ENCODE measurements around the gene GRK5.

GRK5 gene

GRCh38 chr10:119289227-119289920, 82.0 kb downstream of the GRK5 start:
- H3K4me3 ChIP-seq (ENCODE audit: low read length) = no peak overlapping the region
- H3K9ac ChIP-seq (ENCODE audit: low read length) = no peak overlapping the region
- no peak for DNase-seq (ENCODE audit: low read depth)
- H3K36me3 ChIP-seq (ENCODE audit: control insufficient read depth, insufficient read depth, low read length, severe bottlenecking) = no peaks in the 10 kb centered on the region
- H3K27me3 ChIP-seq (replicated peaks; ENCODE audit: control insufficient read depth, insufficient read depth, low read length) = no peaks in the 10 kb centered on the region
- H3K9me3 ChIP-seq (ENCODE audit: control insufficient read depth, low read length) = no peaks in the 10 kb centered on the region
- peaks cover 24% of the 10 kb centered on the region for H3K4me1 ChIP-seq (ENCODE audit: control insufficient read depth, insufficient read depth, low read length)

DNA sequence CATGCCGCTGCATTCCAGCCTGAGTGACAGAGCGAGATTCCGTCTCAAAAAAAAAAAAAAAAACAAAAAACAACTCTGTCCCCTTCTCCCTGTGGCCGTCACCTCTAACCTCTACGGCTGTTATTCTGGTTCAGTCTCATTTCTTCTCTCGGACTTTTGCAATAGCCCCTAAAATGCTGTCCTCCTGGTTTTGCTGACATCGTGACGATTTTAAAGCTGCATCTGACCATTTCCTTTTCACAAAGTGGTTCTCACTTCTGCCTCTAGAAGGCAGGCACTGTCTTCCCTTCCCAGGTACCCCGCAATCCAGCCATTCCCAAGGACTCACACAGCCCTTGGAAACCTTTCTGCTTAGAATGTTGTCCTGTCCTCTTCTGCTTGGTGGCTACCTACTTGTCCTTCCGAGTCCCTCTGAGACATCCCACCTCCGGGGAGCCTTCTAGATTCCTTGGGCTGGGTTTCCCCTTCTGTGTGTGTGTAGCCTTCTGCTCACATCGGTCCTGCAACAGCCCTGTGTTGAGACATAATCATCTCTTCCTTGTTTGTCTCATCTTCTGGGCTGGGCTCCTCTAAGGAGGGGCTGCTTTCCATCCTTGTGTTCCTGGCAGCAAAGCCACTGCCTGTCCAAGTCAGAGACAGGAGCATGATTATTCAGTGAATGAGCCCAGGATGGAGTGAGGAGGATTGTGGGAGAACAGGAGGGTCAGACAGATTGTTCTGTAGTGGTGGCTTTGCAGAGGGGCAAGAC, 83.1 kb downstream of the GRK5 start:
- DNase-seq (ENCODE audit: low read depth) = no peak
- Histone ChIP-seq H3K9me3 (ENCODE audit: control insufficient read depth, low read length) (no peaks in the 10 kb centered on the region), H3K36me3 (ENCODE audit: control insufficient read depth, insufficient read depth, low read length, severe bottlenecking) (no peaks in the 10 kb centered on the region), H3K4me3 (ENCODE audit: low read length) (no peak overlapping the region), H3K4me1 (ENCODE audit: control insufficient read depth, insufficient read depth, low read length) (peaks cover 15% of the 10 kb centered on the region), H3K27me3 (replicated peaks; ENCODE audit: control insufficient read depth, insufficient read depth, low read length) (no peaks in the 10 kb centered on the region), H3K9ac (ENCODE audit: low read length) (no peak overlapping the region)

GRCh38 chr10:119291223-119291900, 84.0 kb downstream of the GRK5 start:
- H3K4me3 ChIP-seq (ENCODE audit: low read length) = no peak overlapping the region
- H3K27me3 ChIP-seq (replicated peaks; ENCODE audit: control insufficient read depth, insufficient read depth, low read length) = no peaks in the 10 kb centered on the region
- DNase-seq (ENCODE audit: low read depth) = no peak
- peaks cover 6% of the 10 kb centered on the region for H3K4me1 ChIP-seq (ENCODE audit: control insufficient read depth, insufficient read depth, low read length)
- no peaks in the 10 kb centered on the region for H3K36me3 ChIP-seq (ENCODE audit: control insufficient read depth, insufficient read depth, low read length, severe bottlenecking)
- no peaks in the 10 kb centered on the region for H3K9me3 ChIP-seq (ENCODE audit: control insufficient read depth, low read length)
- H3K9ac ChIP-seq (ENCODE audit: low read length) = no peak overlapping the region

- no peaks in the 10 kb centered on the region for H3K9me3 ChIP-seq (ENCODE audit: control insufficient read depth, low read length)
- no peak for DNase-seq (ENCODE audit: low read depth)
- H3K4me3 ChIP-seq (ENCODE audit: low read length) = no peak overlapping the region
- H3K36me3 ChIP-seq (ENCODE audit: control insufficient read depth, insufficient read depth, low read length, severe bottlenecking) = no peaks in the 10 kb centered on the region
- peaks cover 3% of the 10 kb centered on the region for H3K4me1 ChIP-seq (ENCODE audit: control insufficient read depth, insufficient read depth, low read length)
- no peak overlapping the region for H3K9ac ChIP-seq (ENCODE audit: low read length)
- H3K27me3 ChIP-seq (replicated peaks; ENCODE audit: control insufficient read depth, insufficient read depth, low read length) = no peaks in the 10 kb centered on the region
Measured at GRCh38 chr10:119292968-119293760, 85.8 kb downstream of the GRK5 start.

- DNase-seq (ENCODE audit: low read depth) = no peak
- Histone ChIP-seq H3K4me1 (ENCODE audit: control insufficient read depth, insufficient read depth, low read length) (no peaks in the 10 kb centered on the region), H3K27me3 (replicated peaks; ENCODE audit: control insufficient read depth, insufficient read depth, low read length) (no peaks in the 10 kb centered on the region), H3K9me3 (ENCODE audit: control insufficient read depth, low read length) (no peaks in the 10 kb centered on the region), H3K36me3 (ENCODE audit: control insufficient read depth, insufficient read depth, low read length, severe bottlenecking) (no peaks in the 10 kb centered on the region), H3K9ac (ENCODE audit: low read length) (no peak overlapping the region), H3K4me3 (ENCODE audit: low read length) (no peak overlapping the region)
Measured at GRCh38 chr10:119296703-119297102, 89.3 kb downstream of the GRK5 start.

GRCh38 chr10:119297207-119297968, 90.0 kb downstream of the GRK5 start:
- no peaks in the 10 kb centered on the region for H3K9me3 ChIP-seq (ENCODE audit: control insufficient read depth, low read length)

DNA sequence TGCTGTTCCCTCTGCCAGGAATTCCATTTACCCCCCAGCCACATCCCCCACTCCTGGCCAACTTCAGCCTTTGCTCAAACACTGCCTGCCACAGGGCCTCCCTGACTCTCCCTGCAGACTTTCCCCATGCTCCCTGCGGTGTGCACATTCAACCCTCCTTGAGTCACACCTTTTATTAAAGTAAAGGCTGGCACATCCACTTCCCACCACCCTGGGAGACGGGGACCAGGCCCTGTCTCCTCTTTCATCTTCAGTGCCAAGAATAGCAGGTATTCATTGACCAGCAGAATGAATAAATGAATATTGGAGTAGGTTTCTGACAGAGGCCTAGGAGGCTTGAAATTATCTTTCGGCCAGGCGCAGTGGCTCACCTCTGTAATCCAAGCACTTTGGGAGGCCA, 91.4 kb downstream of the GRK5 start:
- Histone ChIP-seq H3K4me1 (ENCODE audit: control insufficient read depth, insufficient read depth, low read length) (no peaks in the 10 kb centered on the region), H3K9ac (ENCODE audit: low read length) (no peak overlapping the region), H3K9me3 (ENCODE audit: control insufficient read depth, low read length) (no peaks in the 10 kb centered on the region), H3K4me3 (ENCODE audit: low read length) (no peak overlapping the region), H3K27me3 (replicated peaks; ENCODE audit: control insufficient read depth, insufficient read depth, low read length) (no peaks in the 10 kb centered on the region), H3K36me3 (ENCODE audit: control insufficient read depth, insufficient read depth, low read length, severe bottlenecking) (no peaks in the 10 kb centered on the region)
- DNase-seq (ENCODE audit: low read depth) = no peak

More at GRCh38 chr10:119297207-119297968, 90.0 kb downstream of the GRK5 start:
- Histone ChIP-seq H3K4me3 (ENCODE audit: low read length) (no peak overlapping the region), H3K27me3 (replicated peaks; ENCODE audit: control insufficient read depth, insufficient read depth, low read length) (no peaks in the 10 kb centered on the region), H3K4me1 (ENCODE audit: control insufficient read depth, insufficient read depth, low read length) (no peaks in the 10 kb centered on the region), H3K36me3 (ENCODE audit: control insufficient read depth, insufficient read depth, low read length, severe bottlenecking) (no peaks in the 10 kb centered on the region), H3K9ac (ENCODE audit: low read length) (no peak overlapping the region)
- no peak for DNase-seq (ENCODE audit: low read depth)

GRCh38 chr10:119299531-119299930, 92.2 kb downstream of the GRK5 start:
- no peaks in the 10 kb centered on the region for H3K36me3 ChIP-seq (ENCODE audit: control insufficient read depth, insufficient read depth, low read length, severe bottlenecking)
- no peaks in the 10 kb centered on the region for H3K27me3 ChIP-seq (replicated peaks; ENCODE audit: control insufficient read depth, insufficient read depth, low read length)
- no peaks in the 10 kb centered on the region for H3K9me3 ChIP-seq (ENCODE audit: control insufficient read depth, low read length)
- no peaks in the 10 kb centered on the region for H3K4me1 ChIP-seq (ENCODE audit: control insufficient read depth, insufficient read depth, low read length)
- no peak for DNase-seq (ENCODE audit: low read depth)
- H3K4me3 ChIP-seq (ENCODE audit: low read length) = no peak overlapping the region
- H3K9ac ChIP-seq (ENCODE audit: low read length) = no peak overlapping the region

DNA sequence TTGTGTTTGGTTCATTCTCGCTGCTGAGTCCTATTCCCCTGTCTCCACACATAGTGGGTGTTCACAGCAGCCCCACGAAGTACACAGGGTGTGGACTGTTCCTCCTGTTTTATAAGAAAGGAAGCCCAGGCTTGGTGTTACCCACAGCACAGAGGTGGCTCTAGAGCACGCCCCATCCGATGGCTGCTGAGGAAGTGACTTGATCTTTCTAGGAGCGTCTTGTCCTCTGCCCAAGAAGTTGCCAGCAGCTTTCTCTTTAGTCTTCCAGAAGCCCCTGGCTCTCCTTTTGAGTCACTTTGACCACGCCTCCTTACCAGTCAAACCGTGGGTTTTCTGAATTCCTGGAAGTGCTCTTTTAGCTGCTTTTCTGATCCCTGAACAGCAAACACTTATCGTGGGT, 94.0 kb downstream of the GRK5 start:
- H3K9ac ChIP-seq (ENCODE audit: low read length) = no peak overlapping the region
- H3K36me3 ChIP-seq (ENCODE audit: control insufficient read depth, insufficient read depth, low read length, severe bottlenecking) = no peaks in the 10 kb centered on the region
- no peak overlapping the region for H3K4me3 ChIP-seq (ENCODE audit: low read length)
- H3K27me3 ChIP-seq (replicated peaks; ENCODE audit: control insufficient read depth, insufficient read depth, low read length) = no peaks in the 10 kb centered on the region
- no peaks in the 10 kb centered on the region for H3K9me3 ChIP-seq (ENCODE audit: control insufficient read depth, low read length)
- H3K4me1 ChIP-seq (ENCODE audit: control insufficient read depth, insufficient read depth, low read length) = peaks cover 9% of the 10 kb centered on the region
- no peak for DNase-seq (ENCODE audit: low read depth)

DNA sequence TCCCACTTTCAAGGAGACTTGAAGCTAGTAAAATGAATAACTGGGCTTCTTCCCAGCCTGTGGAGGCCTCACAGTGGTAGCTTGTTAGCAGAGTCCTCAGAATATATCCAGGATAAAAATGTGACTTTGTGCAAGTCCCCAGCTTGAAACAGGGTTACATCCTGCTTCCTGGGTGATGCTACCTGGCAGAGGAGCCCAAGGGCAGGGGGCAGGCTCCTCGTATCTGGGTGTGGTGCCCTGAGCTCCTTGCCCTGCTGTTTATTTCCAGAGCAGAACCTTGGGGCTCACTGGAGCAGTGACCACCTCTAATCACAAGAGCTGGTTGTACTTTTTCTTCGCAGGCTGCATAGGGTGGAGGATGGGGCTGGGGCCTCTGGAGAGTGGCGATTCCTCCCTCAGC, 94.8 kb downstream of the GRK5 start:
- no peaks in the 10 kb centered on the region for H3K9me3 ChIP-seq (ENCODE audit: control insufficient read depth, low read length)
- no peaks in the 10 kb centered on the region for H3K36me3 ChIP-seq (ENCODE audit: control insufficient read depth, insufficient read depth, low read length, severe bottlenecking)
- H3K4me1 ChIP-seq (ENCODE audit: control insufficient read depth, insufficient read depth, low read length) = peaks cover 16% of the 10 kb centered on the region
- no peak overlapping the region for H3K9ac ChIP-seq (ENCODE audit: low read length)
- no peak overlapping the region for H3K4me3 ChIP-seq (ENCODE audit: low read length)
- H3K27me3 ChIP-seq (replicated peaks; ENCODE audit: control insufficient read depth, insufficient read depth, low read length) = no peaks in the 10 kb centered on the region
- DNase-seq (ENCODE audit: low read depth) = no peak

Measured in adipocyte (in vitro differentiated cells).